ENCODE data around the gene MEI1.
"Not testable (repeated sequence)": the region's sequence is repeated elsewhere in the genome, so short reads cannot be mapped to it uniquely, and the experiment has no call there.

Gene MEI1

DNA sequence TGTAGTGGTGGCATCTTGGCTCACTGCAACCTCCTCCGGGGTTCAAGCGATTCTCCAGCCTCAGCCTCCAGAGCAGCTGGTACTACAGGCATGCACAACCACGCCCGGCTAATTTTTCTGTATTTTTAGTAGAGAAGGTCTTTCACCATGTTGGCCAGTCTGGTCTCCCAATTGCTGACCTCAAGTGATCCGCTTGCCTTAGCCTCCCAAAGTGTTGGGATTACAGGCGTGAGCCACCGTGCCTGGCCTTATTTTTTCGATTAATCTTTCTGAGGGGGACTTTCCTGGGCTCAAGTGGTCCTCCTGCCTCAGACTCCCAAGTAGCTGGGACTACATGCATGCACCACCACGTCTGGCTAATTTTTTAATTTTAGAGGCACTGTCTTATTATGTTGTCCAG is 16.3 kb upstream of the MEI1 start:
- no peak for DNase-seq (ENCODE audit: low spot score)

GRCh38 chr22:41683616-41684015 is 15.7 kb upstream of the MEI1 start:
- no peak for DNase-seq (ENCODE audit: low spot score)

GRCh38 chr22:41684194-41684593 is 15.1 kb upstream of the MEI1 start:
- no peak for DNase-seq (ENCODE audit: low spot score)

DNA sequence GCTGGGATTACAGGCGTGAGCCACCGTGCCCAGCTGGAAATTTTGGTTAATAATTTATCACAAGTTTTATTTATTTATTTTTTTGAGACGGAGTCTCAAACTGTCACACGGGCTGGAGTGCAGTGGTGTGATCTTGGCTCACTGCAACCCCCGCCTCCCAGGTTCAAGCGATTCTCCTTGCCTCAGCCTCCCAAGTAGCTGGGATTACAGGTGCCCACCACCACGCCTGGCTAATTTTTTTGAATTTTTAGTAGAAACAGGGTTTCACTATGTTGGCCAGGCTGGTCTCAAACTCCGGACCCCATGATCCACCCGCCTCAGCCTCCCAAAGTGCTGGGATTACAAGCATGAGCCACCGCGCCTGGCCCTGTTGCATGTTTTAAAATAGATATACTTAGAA is 12.4 kb upstream of the MEI1 start:
- not testable (repeated sequence) for DNase-seq (ENCODE audit: low spot score)

DNA sequence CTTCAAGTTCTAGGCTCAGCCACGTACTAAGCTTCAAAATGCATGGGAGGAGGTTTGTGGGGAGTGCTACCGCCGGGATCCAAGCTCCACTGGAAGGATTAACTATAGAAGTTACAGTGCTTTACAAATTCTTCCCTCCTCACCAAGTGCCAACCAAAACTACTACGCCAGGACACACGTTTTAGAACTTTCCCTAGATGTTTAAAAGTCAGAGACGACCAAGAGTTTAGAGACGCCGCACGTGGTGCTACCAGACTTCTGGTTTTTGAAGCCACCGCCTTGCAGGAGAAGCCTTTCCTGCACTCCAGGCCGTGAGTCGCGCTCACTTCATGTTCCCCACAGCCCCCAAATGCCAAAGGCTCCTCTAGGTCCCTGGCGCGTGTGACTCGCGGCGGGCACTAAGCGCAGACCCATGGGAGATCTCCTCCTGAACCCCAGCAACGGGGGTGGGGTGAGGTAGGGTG is 11.4 kb upstream of the MEI1 start:
- DNase-seq (ENCODE audit: low spot score) = peak; percentile 55

GRCh38 chr22:41688365-41689211 is 10.7 kb upstream of the MEI1 start, which contains the start of gene SNU13:
Gene SNU13 (minus strand): TSS chr22:41688867. CDS start chr22:41688796, 71 bp downstream.
- DNase-seq (ENCODE audit: low spot score) = peak; percentile 87

DNA sequence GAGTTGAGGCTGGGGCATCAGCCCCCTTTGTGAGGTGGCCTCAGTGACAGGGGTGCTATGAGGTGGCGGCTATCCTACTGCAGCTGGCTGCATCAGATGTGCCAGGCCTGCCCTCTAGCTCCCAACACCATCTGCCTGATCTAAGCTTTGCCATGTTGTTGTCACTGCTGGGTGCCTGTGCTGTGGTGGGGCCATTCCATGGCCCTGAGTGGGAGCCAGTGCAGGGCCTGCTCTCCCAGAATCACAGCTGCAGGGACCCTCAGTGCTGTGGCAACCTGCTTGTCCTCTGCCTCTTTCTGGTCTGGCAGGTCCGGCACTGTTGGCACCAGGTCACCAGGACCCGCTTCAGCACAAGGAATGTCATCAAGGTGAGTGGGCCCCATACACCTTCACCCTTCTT is 8.8 kb upstream of the MEI1 start:
- DNase-seq (ENCODE audit: low spot score) = no peak

DNA sequence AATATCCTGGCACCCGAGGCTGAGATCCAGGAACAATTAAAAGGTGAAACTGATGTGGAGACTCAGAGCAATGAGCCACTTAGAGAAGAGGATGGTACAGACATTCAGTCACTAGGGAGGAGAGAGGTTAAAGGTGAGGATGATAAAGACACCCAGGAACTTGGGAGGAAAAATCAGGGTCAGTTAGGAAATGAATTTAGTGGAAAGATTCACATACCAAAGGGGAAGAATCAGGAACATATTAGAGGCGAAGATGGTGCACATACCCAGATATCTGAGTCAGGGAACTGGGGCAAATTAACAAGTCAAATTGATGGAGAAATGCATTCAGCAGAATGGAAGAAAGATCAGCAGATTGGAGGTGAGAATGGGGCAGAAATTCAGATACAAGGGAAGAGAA is 4.1 kb upstream of the MEI1 start:
- DNase-seq (ENCODE audit: low spot score) = no peak

- no peak for DNase-seq (ENCODE audit: low spot score)
Observed at GRCh38 chr22:41696703-41697102, 2.6 kb upstream of the MEI1 start.

GRCh38 chr22:41697126-41697775 is 2.1 kb upstream of the MEI1 start:
- DNase-seq (ENCODE audit: low spot score) = peak; percentile 98

DNA sequence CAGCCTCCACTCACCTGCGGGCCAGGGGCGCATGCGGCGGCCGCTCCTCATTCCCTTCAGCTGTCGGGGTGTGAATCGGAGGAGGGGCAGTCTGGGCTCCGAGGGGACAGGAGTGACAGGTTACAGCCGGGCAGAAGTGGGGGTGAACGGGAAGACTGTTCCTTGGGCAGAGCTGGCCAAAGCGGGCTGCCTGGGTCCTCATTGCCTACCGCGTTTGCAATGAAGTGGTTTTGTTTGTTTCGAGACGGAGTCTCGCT is 733 bp downstream of the MEI1 start:
- DNase-seq (ENCODE audit: low spot score) = no peak

- DNase-seq (ENCODE audit: low spot score) = no peak
Observed at GRCh38 chr22:41702763-41703162, 3.5 kb downstream of the MEI1 start.

- no peak for DNase-seq (ENCODE audit: low spot score)
Observed at GRCh38 chr22:41709341-41709740, 10.0 kb downstream of the MEI1 start.

- DNase-seq (ENCODE audit: low spot score) = no peak
Observed at GRCh38 chr22:41713004-41713403, 13.7 kb downstream of the MEI1 start.

- no peak for DNase-seq (ENCODE audit: low spot score)
Observed at GRCh38 chr22:41722496-41722895, 23.2 kb downstream of the MEI1 start.

GRCh38 chr22:41725510-41726110 is 26.3 kb downstream of the MEI1 start:
- DNase-seq (ENCODE audit: low spot score) = no peak

DNA sequence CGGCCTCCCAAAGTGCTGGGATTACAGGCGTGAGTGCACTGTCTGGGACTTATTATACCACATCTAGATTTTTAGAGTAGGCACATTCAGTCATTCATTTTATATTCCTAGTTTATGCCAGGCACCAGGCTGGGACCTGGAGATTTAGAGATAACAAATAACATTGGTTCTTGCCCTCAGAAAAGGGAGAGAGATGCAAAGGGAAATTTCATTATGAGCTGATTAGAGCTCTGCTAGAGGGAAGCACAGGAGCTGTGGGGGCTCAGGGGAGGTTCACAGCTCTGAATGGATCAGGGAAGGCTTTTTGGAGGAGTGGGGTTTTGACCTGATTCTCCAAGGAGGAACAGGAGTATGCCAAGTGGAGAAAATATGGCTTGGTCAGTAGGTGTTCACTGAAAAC is 32.3 kb downstream of the MEI1 start:
- no peak for DNase-seq (ENCODE audit: low spot score)

GRCh38 chr22:41732096-41732772 is 32.9 kb downstream of the MEI1 start:
- no peak for DNase-seq (ENCODE audit: low spot score)

DNA sequence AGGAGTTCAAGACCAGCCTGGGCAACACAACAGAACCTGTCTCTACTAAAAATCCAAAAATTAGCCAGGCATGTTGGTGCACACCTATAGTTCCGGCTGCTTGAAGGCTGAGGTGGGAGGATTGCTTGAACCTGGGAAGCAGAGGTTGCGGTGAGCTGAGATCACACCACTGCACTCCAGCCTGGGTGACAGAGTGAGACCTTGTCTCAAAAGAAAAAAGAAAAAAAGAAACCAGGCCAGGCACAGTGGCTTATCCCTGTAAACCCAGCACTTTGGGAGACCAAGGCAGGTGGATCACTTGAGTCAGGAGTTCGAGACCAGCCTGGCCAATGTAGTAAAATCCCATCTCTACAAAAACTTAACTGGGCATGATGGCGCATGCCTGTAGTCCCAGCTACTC is 33.9 kb downstream of the MEI1 start:
- not testable (repeated sequence) for DNase-seq (ENCODE audit: low spot score)

DNA sequence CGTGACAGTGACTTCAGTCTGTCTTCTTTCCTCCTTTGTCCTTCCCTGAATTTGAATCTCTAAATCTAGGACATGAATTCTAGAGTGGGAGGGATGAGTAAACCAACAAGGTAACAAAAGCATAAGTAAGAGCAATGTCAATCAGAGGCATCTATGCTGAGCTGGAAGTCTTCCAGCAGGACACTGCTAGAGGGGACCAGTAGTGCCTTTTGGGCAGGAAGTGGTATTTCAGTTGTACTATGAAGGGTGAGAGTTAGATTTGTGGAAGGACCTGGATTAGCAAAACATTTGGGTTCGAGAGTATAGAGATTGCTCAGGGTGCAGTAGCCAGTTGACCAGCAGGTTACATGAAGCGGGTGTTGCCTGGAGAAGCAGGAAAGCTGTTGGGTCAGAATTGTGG is 40.3 kb downstream of the MEI1 start:
- no peak for DNase-seq (ENCODE audit: low spot score)

- no peak for DNase-seq (ENCODE audit: low spot score)
Observed at GRCh38 chr22:41742918-41743317, 43.6 kb downstream of the MEI1 start.

DNA sequence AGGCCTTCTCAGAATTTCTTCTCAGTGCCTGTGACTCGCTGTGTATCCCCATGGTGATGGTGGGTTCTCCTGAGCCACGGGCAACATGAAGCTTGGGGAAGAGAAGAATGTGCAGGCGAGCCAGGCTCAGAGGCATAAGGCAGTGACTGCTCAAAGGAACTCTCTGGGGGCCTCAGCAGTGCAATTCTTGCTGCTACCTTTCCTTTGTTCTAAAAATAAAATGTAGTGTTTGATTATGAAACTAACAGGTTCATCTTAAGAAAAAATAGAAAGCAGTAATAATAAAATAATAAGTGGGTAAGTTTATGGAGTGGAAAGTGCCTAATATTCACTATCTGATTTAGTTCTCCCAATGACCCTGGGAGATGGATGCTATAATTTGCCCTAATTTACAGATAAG is 46.7 kb downstream of the MEI1 start:
- DNase-seq (ENCODE audit: low spot score) = no peak

All from ecto neural progenitor cell (in vitro differentiated cells).